ENCODE data around the gene TRIM66.

Gene TRIM66

DNA sequence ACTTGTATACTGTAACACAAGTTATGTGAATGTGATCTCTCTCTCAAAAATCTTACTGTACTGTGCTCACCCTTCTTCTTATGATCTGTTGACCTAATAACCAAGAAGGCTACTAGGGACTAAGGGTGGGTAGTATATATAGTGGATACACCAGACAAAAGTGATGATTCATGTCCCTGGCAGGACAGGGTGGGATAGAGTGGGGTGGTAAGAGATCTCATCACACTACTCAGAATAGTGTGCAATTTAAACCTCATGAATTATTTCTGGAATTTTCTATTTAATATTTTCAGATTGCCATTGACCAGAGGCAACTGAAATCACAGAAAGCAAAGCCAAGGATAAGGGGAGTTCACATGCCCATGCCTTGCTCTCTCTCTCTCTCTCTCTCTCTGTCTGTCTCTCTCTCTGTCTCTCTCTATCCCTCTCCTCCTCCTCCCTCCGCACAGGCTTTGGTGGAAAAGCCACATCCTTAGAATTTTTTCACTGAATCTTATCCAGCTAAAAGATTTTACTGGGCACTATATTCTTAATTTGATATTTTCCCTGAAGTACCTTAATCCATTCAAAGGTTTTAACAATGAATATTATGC, 76.4 kb downstream of the TRIM66 start:
- no peak for DNase-seq (ENCODE audit: low read depth)

DNA sequence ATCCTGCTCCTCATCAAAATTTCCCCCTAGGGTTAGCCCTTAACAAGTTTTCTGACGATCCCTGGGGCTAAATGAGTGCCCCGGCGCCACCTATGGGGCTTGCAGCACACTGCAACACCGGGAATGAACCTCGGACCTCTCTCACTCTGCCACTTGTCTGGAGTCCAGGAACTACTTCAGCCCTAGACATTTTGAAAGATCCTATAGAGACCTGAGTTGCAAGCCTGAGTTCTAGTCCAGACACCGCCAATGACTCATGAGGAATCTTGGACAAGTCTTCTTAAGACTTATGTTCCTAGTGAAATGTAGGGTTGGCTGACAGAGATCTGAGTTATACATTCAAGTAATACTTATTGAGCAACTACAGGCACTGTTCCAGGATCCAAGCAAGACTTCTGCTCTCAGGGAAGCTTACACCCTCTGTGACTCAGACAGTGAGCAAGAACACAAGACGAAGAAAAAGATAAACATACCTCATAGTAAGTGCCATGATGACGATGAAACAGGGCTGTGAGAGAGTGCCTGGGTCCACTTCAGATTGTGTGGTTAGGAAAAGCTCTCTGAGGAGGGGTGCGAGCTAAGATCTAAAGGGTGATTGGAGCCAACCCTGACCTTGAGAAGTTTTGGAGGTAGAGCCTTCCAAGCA, 78.3 kb downstream of the TRIM66 start:
- DNase-seq (ENCODE audit: low read depth), result no peak

DNA sequence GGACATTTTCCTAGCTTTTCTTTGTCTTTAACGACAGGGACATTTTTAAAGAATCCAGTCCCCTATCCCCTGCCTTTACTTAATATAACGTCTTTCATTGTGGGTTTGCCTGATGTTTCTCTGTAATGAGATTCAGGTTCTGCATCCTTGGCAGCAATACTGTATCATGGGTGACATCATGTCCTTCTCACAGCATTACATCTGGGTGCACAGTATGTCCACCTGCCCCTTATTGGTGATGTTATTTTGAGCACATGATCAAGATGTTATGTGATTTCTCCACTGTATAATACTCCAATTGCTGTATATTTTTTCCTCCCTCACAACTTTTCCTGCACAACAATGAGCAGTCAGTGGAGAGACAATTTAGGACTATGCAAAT, 78.8 kb downstream of the TRIM66 start:
- DNase-seq (ENCODE audit: low read depth), result no peak

DNA sequence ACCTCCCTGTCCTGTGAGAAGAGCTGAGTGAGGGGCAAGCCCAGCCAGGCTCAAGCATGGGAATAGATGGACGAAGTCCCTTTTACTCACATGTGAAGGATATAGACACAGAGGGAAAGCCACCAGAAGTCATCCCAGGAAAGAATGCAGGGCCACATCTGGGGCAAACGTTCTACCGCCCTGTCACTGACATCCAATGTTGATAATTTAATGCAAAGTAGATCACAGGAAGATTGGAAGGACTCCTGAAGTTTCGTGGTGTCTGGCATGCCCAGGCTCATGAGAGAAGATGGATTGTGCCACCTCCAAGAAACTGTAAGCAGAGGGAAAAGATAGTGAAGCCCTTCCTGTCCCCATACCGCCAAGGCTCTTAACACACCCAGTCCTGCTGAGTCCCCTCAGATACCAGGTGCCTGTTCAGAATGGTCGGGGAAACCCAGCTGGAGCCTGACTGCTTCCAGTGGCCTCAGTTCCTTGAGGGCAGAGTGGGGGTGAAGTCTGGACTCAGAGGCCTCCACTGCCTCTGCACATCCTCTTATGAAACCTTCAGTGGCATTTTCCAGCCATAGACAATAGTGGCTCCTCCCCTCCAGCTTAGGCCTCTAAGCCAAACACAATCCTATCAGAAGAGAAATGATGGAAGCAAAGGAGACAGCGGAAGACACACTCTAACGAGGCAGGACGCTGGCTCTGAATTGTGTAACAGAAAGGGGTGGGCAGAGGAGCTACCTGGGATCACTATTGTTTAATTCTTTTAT, 80.9 kb downstream of the TRIM66 start:
- DNase-seq (ENCODE audit: low read depth), result no peak

DNA sequence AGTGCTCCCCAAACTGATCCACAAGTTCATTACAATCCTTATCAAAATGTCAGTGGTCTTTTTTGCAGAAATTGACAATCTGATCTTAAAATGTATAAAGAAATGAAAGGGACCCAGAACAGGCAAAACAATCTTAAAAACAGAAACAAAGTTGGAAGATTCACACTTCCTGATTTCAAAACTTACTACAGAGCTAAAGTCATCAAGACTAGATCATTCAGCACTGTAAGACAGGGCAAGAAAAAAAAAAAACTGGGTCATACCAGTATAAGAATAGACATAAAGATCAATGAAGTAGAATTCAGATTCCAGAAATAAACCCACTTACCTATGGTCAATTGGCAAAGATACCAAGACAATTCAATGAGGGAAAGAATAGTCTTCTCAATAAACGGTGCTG, 84.0 kb downstream of the TRIM66 start:
- no peak for DNase-seq (ENCODE audit: low read depth)

DNA sequence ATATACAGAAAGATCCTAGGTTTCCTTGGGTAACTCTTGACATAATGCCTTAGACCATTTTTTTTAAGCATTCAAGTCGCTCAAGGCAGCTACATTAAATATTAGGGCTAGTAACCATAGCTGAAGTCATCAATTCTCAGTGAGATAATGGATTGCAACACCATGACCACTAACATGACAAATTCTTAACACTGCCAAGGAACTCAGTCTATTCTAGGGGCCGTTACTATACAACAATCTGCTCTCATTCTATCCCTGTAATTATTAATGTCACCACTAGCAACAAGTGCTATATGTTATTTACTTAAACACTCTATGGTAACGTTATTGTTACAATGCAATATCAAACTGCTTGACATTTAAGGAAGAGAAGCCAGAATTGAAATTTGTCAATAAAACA, 85.3 kb downstream of the TRIM66 start:
- no peak for DNase-seq (ENCODE audit: low read depth)

DNA sequence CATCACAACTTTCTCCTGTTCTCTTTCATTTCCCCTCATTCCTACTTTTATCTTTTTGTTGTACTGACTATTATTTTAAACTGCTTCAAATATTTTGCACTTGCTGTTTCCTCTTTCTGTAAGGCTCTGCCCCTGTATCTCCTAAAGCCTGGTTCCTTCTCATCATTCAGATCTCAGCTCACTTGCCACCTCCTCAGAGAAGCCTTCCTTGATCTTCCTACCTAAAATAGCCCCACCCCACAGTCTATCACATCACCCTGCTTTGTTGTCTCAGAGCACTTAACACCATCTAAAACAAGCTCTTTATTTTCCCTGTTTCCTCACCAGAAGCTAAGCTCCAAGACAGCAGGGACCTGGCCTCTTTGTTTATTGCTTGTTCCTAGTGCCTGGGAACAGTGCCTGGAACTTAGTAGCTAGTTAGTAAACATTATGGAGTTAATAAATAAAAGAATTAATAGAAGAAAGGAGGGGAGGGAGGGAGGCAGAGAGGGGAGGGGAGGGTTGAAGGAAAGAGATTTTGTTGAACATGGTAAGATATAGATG, 85.9 kb downstream of the TRIM66 start:
- no peak for DNase-seq (ENCODE audit: low read depth)

DNA sequence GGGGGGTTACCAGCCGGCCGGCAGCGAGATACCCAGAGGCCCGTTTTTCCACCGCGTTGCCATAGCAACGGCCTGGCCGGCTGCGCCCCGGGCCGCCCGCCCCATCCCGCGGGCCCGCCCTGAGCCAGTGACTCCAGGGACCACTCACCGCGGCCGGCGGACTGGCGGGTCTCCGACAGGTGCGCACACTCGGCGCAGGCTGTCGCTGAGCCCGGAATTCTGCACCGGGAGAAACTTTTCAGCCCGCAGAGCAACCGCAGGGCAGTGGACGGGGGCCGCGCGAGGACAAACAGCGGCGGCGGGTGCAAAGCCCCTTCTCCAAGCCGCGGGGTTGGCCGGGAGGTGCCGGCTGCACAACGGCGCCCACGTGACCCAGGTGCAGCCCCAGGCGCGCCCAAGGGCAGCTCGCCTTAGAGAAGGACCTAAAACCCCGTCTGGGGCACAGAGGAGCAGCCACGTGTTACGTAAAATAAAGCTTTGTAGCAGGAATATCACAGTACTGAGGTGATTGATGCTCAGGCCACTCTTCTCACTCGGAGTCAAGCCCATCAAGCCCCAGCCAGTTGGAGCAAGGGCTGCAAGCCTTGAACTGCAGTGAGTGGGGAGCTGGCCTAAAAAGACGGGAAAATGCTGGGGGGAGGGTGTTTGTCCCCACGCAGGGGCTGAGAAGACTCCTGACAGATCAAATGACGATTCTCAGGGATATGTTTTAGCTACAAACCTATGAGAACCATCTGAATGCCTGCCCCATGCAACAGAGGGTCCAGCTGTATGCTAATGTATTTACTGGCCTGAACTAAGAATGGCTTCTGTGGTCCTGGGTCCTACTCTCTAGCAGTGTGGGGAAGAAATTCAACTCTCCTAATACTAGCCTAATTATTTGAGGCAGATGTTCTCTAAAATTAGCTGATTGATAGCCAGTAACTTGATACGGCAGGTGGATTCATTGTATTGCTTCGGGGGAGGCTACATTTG, 88.2 kb downstream of the TRIM66 start, which contains the start of gene STK33:
STK33 (minus strand) TSS at position 294 of the 975 bp plus-strand sequence. CDS start 119,323 bp downstream, outside the sequence.
- DNase-seq (ENCODE audit: low read depth), result no peak

DNA sequence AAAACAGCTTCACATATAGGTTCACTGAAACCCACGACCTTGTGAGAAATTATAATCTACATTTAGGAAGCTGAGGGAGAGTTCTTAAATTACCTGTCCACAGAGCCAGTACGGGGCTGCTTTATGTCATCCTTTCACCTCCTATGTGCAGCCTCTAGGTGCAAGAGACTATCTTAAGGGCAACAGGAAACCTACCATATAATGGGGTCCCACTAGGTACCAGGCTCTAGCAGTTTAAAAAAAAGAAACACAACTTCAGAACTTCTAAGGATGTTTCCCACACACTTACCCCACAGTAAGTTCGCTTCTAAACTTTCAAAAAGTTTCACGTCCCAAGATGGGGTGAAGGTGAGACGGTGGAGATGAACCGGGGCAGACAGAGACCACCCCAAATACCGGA, 89.0 kb downstream of the TRIM66 start:
- DNase-seq (ENCODE audit: low read depth), result no peak

DNA sequence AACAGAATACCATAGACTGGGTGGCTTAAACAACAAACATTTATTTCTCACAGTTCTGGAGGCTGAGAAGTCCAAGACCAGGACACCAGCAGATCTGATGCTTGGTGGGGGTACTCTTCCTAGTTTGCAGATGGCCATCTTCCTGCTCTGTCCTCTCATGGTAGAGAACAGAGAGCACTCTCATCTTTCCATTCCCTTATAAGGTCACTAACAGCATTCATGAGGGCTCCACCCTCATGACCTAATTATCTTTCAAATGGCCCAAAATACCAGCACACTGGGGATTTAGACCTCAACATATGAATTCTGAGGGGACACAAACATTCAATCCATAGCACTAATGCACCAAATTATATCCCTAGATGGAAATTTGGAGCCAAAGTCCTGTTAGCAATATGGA, 94.5 kb downstream of the TRIM66 start:
- DNase-seq (ENCODE audit: low read depth), result no peak

DNA sequence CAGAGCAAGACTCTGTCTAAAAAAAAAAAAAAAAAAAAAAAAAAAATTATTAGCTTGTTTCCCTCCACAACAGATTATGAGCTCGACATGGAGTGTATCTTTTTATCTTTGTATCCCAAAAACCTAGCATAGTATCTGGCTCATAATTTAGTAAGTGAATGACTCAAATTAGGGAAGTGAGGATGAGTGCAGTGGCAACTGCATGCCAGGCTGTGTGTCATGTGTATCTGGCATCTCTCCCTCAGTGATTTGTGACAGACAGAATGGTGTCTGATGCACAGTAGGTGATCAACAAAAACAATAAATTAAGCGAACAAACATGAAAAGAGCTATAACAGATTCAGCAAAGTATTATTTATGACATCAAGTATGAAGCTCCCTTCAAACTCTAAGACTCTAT, 95.7 kb downstream of the TRIM66 start:
- DNase-seq (ENCODE audit: low read depth), result no peak

DNA sequence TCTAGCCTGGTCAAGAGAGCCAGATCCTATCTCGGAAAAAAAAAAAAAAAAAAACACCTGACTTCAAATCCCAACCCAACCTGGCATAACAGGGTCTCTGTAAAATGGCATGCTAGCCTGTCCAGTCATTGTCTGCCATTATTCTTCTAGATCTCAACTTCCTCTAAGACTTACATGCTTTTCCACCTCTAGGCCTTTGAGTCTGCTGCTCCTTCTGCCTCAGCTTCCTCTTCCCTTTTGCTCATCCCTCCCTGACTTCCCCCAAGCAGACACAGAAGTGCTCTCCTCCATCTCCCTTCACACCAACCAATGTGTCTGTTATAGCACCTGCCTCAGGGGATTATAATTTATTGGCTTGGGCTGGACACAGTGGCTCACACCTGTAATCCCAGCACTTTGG, 96.3 kb downstream of the TRIM66 start:
- DNase-seq (ENCODE audit: low read depth), result no peak

DNA sequence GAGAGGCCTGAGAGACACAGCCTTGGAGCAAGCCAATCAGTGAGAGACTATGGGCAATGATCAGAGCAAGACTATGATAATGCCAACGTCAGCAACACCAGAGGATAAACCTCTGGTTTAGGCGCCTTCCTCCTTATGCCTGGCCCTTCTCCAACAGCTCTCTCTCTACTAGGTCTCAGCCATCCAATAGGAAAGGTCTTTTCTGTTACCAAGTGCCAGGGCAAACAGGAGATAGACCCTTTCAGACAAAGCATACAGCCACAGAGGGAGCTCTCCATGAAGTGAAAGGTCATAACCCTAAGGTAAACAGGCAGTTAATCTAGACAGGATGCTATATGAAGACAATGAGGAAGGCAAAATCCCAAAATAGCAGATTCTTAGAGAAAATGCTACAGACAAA, 98.0 kb downstream of the TRIM66 start:
- DNase-seq (ENCODE audit: low read depth), result no peak

DNA sequence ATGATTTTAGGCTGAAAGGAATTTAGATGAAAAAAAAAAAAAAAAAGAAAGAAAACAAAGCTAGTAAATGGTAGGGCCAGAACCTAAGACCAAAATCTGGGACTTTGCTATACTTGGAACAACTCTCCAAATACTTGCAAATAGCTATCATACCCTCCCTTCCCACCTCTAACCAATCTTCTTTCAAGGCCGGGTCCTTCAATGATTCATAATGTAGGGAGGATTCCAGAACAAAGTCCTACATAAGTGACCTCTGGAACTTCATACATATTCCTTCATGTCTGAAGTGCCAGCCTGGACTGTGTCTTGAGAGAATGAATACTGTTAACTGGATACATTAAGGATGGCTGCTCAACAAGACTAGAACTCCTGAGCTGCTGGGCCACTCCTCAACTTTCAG, 98.4 kb downstream of the TRIM66 start:
- DNase-seq (ENCODE audit: low read depth), result no peak

DNA sequence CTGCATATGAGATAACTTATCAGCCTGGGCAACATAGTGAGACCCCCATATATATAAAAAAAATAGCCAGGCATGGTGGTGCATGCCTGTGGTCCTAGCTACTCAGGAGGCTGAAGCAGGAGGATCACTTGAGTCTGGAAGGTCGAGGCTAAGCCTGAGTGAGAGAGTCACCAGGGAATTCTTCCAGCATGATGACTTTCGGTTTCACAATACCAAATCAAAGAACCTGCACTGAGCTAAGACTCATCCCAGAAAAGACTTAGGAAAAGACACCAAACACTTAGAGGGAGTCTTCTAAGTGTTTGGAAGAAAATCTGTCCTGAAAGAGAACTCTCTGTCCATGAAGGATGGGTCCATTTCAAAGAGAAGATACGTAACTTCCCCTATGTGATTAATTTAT, 101.2 kb downstream of the TRIM66 start:
- no peak for DNase-seq (ENCODE audit: low read depth)

DNA sequence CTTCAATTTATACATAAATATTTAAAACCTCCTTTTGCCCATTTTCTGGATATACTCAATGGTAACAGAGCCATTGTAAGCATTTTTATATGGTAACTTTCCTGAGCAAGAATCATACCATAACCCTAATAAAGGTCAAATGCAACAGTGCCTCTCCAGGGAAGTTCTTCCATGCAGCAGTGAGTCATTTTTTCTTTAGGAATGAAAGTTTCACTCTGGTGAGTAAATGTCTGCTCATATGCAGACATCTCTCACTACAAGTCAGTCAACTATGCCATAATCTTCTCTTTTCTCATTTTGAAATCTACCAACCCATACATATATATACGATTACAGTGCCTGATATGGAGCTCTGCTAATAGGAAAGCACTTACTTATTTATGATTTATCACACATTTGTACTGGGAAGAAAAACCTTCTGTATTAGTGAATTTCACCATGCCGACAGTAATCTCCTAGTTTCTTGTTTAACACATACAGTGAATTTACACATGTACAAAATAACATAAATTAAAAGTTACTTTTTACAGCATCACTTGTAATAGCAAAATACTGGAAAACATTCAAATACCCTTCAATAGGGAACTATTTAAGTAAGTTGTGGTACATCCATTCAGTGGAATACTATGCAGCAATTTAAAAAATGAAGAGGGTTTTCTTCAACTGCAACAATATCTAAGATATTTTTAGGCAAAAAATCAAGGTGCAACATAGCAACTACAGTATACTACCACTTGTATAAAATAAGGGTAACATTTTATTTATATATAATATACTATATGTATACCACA, 104.5 kb downstream of the TRIM66 start:
- DNase-seq (ENCODE audit: low read depth), result no peak

DNA sequence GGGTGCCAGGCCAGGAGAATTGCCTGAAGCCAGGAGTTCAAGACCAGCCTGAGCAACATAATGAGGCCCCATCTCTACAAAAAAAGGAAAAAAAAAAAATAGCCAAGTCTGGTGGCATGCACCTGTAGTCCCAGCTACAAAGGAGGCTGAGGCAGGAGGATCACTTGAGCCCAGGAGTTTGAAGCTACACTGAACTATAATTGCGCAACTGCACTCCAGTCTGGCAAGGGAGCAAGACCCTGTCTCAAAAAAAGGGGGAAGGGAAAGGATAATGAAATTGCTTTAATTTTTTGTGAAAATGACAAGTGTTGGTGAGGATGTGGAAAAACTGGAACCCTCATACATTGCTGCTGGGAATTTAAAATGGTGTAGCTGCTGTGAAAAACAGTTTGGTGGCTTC, 107.7 kb downstream of the TRIM66 start:
- no peak for DNase-seq (ENCODE audit: low read depth)

DNA sequence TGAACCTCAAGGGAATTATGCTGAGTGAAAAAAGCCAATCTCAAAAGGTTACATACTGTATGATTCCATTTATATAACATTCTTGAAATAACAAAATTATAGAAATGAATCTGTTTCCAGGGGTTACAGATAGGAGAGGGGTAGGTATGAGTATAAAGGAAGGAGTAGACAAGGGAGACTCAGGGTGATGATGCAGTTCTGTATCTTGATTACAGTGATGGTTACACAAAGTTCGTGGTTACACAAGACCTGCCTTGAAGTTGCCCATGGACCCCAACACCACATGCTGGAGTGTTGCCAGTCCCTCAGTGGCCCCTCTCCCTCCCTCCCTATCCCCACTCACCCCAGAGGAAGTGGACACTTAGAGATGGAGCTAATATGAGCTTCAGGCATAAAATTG, 108.7 kb downstream of the TRIM66 start:
- DNase-seq (ENCODE audit: low read depth), result no peak

DNA sequence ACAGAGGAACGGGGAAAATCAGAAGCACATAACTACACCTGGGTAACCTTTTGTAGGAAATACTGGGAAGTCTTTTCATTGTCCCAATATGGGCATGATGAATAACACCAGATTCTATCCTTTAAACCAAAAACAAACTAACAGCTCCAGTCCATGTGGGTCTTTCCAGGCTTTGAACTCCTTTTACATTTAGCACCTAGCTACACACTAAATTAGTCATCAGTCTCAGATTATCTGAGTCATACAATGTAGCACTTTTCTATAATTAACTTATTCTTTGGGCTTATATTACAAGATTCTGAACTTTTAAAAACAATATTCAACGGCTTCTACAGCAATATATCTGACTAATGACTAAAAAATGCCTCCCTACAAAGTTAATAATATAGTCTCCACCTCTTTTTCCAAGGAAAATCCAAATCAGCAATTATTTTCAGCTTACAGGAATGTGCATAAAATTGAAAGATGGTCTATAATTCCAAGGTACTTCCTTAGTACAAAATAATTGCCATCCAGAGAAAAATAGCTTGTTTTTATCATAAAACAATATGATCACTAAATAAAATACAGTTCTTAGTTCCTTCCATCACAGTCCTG, 114.8 kb downstream of the TRIM66 start:
- DNase-seq (ENCODE audit: low read depth), result no peak

DNA sequence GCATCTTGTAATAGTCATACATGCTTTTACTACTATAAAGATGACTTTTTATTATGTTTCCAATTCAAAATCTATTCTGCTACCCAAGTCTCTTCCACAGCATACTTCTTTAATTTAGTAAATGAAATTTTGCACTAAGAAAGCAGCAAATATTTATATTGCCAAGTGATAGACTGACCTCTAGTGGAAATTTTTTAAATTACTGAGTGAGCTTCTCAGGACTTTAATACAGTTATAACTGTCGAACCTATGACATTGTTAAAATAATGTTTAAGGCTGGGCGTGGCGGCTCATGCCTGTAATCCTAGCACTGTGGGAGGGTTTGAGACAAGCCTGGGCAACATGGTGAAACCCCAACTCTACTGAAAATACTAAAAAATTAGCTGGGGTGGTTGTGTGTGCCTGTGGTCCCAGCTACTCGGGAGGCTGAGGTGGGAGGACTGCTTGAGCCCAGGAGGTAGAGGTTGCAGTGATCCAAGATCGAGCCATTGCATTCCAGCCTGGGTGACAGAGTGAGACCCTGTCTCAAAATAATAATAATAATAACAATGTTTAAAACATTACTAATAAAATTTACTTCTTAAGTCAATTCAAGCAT, 115.8 kb downstream of the TRIM66 start:
- no peak for DNase-seq (ENCODE audit: low read depth)

Data from T-helper 22 cell (primary cell).